Smooth muscle cell (in vitro differentiated cells): ENCODE measurements around the gene TSC22D3. TPM values are rescaled to one million over a fixed set of nuclear protein-coding genes. Genes with fewer than 3 reads are reported as not detected.

ENCODE experiments used
- DNase-seq: peaks from one replicate; lab custom pipeline; 2025; ENCODE audit not compliant: unreplicated experiment; lab: John Stamatoyannopoulos, UW
- H2AFZ ChIP-seq: fragments of 200-600 bp; sonication (generic); 2 replicates; pipeline ENCODE4 v1.6.0; 2016; ENCODE audit warnings: antibody characterized with exemption, low read depth, mild to moderate bottlenecking
- H3F3A ChIP-seq: fragments of 200-600 bp; sonication (generic); 2 replicates; pipeline ENCODE4 v1.6.0; 2017; ENCODE audit warnings: antibody characterized with exemption, low read depth
- H3K27ac ChIP-seq: fragments of 200-600 bp; sonication (generic); 2 replicates; pipeline ENCODE4 v1.5.1; 2016; ENCODE audit warnings: low read depth, mild to moderate bottlenecking
- H3K27me3 ChIP-seq: fragments of 200-600 bp; sonication (generic); 2 replicates; pipeline ENCODE4 v1.6.1; 2016; ENCODE audit warnings: low read depth, mild to moderate bottlenecking
- H3K36me3 ChIP-seq: fragments of 200-600 bp; sonication (generic); 2 replicates; pipeline ENCODE4 v1.5.1; 2016; ENCODE audit warnings: low read depth
- H3K4me1 ChIP-seq: fragments of 200-600 bp; sonication (generic); 2 replicates; pipeline ENCODE4 v1.5.1; 2016; ENCODE audit warnings: low read depth
- H3K4me2 ChIP-seq: fragments of 200-600 bp; sonication (generic); 2 replicates; pipeline ENCODE4 v1.6.0; 2016; ENCODE audit warnings: mild to moderate bottlenecking
- H3K4me3 ChIP-seq: fragments of 200-600 bp; sonication (generic); 2 replicates; pipeline ENCODE4 v1.5.1; 2016; ENCODE audit warnings: mild to moderate bottlenecking
- H3K79me2 ChIP-seq: fragments of 200-600 bp; sonication (generic); 2 replicates; pipeline ENCODE4 v1.6.0; 2016; ENCODE audit warnings: low read depth, mild to moderate bottlenecking
- H3K9ac ChIP-seq: fragments of 200-600 bp; sonication (generic); 2 replicates; pipeline ENCODE4 v1.6.0; 2016; ENCODE audit warnings: low read depth
- H3K9me3 ChIP-seq: fragments of 200-600 bp; sonication (generic); replicated peaks from 2 replicates; pipeline ENCODE4 v1.5.1; 2016; ENCODE audit warnings: low read depth
- H4K20me1 ChIP-seq: fragments of 200-600 bp; sonication (generic); 2 replicates; pipeline ENCODE4 v1.6.0; 2016; ENCODE audit warnings: low read depth
- CTCF ChIP-seq: fragments of 200-600 bp; sonication (generic); IDR thresholded peaks from 2 replicates; pipeline ENCODE4 v1.5.1; 2017; ENCODE audit warnings: borderline replicate concordance, mild to moderate bottlenecking, antibody characterized with exemption; ENCODE audit not compliant: insufficient read depth, poor library complexity, severe bottlenecking
- WGBS: methylation state at CpG from one replicate; pipeline ENCODE4 v1.1.7; 2016; ENCODE audit warnings: low lambda C conversion rate; 5-methylcytosine and 5-hydroxymethylcytosine counted together
- polyA plus RNA-seq: library from polyadenylated mRNA; unstranded; fragments of >200 nt; fragmentation: Nextera tagmentation; extraction: Ambion mirVana; gene quantifications from 2 replicates; pipeline ENCODE4 v1.2.1, GENCODE V29; 2016
- total RNA-seq: library from RNA; depleted of rRNA; stranded (reverse); fragments of >200 nt; gene quantifications from 2 replicates; pipeline ENCODE4 v1.2.3, GENCODE V29; 2014

Gene TSC22D3
- total and polyA plus RNA-seq, 2 experiments from 2014 or later, result 144 to 271 TPM

- Histone ChIP-seq H3K36me3 (no peaks in the 10 kb centered on the region), H3K9ac (no peak overlapping the region), H3F3A (no peaks in the 10 kb centered on the region), H3K79me2 (no peaks in the 10 kb centered on the region), H3K27me3 (no peaks in the 10 kb centered on the region), H3K4me3 (no peak overlapping the region), H3K4me2 (no peak overlapping the region), H2AFZ (no peak overlapping the region), H3K9me3 (no peaks in the 10 kb centered on the region), H3K4me1 (peaks cover 12% of the 10 kb centered on the region), H3K27ac (no peak overlapping the region), H4K20me1 (no peaks in the 10 kb centered on the region)
- 53% methylated on average over 1 of the region's 1 CpG for WGBS
- DNase-seq, result no peak
- TF ChIP-seq CTCF, result no peak
These were observed 45.3 kb downstream of the TSC22D3 start for GRCh38 chrX:107730298-107730655.

GRCh38 chrX:107729558-107730297, 45.9 kb downstream of the TSC22D3 start:
- H3F3A ChIP-seq, result no peaks in the 10 kb centered on the region
- no peak for DNase-seq
- TF ChIP-seq CTCF, result no peak

GRCh38 chrX:107728371-107729099, 47.1 kb downstream of the TSC22D3 start:
- Histone ChIP-seq H3K79me2 (no peaks in the 10 kb centered on the region), H3F3A (no peaks in the 10 kb centered on the region), H3K27ac (no peak overlapping the region), H3K9me3 (no peaks in the 10 kb centered on the region), H3K36me3 (no peaks in the 10 kb centered on the region), H4K20me1 (no peaks in the 10 kb centered on the region), H3K4me2 (no peak overlapping the region), H3K4me1 (peaks cover 12% of the 10 kb centered on the region), H2AFZ (peak overlapping the region; percentile 5), H3K9ac (no peak overlapping the region), H3K27me3 (no peaks in the 10 kb centered on the region), H3K4me3 (no peak overlapping the region)
- DNase-seq, result no peak
- WGBS, result 76% methylated on average over 4 of the region's 4 CpGs
- no peak for TF ChIP-seq CTCF

More at GRCh38 chrX:107729558-107730297, 45.9 kb downstream of the TSC22D3 start:
- Histone ChIP-seq H2AFZ (peak overlapping the region; percentile 5), H4K20me1 (no peaks in the 10 kb centered on the region), H3K79me2 (no peaks in the 10 kb centered on the region), H3K4me1 (peaks cover 12% of the 10 kb centered on the region), H3K9me3 (no peaks in the 10 kb centered on the region), H3K27ac (no peak overlapping the region), H3K36me3 (no peaks in the 10 kb centered on the region), H3K4me2 (peak overlapping the region; percentile 21), H3K4me3 (no peak overlapping the region), H3K9ac (no peak overlapping the region), H3K27me3 (no peaks in the 10 kb centered on the region)
- 55% methylated on average over 8 of the region's 8 CpGs for WGBS
